HG02852 (cell line): ENCODE results near the gene PDP2.
A peak's percentile ranks its signal among the peaks of the same experiment; 100 is the strongest.

ENCODE experiments used
- ATAC-seq: cut with Tn5 transposase; IDR thresholded peaks from one replicate; pipeline ENCODE4 v1.9.1; 2021; ENCODE audit warnings: mild to moderate bottlenecking, moderate library complexity; ENCODE audit not compliant: unreplicated experiment

The PDP2 gene, protein sequence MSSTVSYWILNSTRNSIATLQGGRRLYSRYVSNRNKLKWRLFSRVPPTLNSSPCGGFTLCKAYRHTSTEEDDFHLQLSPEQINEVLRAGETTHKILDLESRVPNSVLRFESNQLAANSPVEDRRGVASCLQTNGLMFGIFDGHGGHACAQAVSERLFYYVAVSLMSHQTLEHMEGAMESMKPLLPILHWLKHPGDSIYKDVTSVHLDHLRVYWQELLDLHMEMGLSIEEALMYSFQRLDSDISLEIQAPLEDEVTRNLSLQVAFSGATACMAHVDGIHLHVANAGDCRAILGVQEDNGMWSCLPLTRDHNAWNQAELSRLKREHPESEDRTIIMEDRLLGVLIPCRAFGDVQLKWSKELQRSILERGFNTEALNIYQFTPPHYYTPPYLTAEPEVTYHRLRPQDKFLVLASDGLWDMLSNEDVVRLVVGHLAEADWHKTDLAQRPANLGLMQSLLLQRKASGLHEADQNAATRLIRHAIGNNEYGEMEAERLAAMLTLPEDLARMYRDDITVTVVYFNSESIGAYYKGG

DNA sequence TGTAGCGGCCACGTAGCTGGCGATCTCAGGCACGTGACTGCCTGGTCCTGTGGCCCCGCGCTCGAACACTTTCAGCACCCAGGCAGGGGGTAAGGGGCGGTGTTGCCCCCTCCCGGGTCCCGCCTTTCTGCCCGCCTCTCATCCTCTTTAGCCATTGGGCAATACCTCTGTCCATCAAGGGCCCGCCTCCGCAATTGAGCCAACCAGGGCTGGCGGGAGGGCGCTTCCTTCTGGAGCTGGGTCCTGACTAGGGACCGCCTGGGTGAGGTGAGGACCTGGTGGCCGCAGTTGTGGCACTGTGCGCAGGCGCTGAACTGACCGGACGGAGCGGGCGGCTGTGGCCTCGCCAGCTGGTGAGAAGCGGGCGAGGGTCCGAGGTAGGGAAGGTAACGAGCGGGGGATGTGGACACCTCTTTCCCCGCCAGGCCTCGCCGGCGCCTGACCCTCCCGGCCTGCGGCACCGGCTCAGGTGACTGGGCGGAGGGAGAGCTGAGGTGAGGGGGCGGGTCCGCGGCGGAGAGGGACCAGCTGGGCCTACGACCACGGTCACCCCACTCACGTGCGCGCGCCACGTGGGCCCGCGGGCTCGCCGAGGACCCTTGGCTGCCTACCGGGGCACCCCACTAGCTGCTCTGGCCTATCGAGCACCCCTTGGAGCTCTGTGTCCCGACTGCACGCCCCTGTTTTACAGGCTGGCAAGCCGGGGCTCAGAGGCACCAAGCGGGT, at the start of gene PDP2:
PDP2 (plus strand) TSS at position 228 of the 726 bp plus-strand sequence. CDS start 3,770 bp downstream, outside the sequence.
- ATAC-seq: peak; percentile 94

DNA sequence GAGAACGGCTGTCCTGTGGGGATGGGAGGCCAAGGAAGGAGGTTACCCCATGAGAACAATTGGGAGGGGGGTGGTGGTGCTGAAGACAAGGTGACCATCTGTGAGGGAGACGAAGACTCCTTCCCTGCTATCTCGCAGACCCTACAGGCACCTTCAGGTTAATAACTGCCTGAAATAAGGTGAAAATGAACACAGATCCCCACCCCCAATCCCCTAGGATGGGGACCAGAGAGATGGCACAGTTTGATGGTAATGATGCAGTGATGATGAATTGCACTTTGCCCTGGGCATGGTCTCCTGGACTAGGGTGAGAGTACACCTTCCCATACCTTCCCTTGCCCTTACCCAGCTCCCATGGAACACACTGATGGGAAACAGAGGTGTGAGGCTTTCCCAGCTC, 48.1 kb upstream of the PDP2 start:
- no peak for ATAC-seq

DNA sequence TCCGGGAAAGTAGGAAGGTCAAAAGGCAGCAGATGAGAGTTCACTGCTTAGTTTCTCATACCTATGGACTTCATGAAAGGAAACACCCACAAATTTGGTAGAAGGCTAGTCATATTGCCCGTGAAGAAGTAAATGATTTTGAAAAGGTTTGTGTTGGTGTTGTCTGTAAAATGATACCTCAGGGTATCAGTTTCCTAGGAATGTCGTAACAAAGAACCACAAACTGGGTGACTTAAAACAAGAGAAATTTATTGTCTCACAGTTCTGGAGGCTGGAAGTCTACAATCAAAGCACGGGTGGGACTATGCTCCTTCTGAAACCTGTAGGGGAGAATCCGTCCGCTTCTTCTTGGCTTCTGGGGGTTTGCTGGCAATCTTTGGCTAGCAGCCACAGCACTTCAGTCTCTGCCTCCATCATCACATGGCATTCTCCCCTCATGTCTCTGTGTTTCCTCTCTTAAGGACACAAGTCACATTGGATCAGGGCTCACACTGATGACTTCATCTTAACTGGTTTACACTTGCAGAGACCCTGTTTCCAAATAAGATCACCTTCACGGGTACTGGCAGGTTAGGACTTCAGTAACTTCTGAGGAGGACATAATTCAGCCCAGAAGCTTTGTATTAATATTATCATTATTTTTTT, 47.5 kb upstream of the PDP2 start:
- no peak for ATAC-seq

DNA sequence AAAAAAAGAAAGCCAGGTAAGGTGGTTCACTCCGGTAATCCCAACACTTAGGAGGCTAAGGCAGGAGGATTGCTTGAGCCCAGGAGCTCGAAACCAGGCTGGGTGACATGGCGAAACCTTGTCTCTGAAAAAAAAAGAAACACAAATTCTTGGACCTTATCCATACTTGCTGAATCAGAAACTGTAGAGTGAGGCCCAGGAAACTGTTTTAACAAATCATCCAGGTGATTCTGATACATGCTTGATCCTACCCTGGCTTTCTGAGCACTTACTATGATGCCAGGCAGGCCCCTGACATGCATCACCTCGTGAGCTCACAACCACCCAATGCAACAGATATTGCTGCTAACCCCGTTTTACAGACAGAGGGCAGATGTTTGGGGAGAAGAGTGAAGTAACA, 45.6 kb upstream of the PDP2 start:
- no peak for ATAC-seq

DNA sequence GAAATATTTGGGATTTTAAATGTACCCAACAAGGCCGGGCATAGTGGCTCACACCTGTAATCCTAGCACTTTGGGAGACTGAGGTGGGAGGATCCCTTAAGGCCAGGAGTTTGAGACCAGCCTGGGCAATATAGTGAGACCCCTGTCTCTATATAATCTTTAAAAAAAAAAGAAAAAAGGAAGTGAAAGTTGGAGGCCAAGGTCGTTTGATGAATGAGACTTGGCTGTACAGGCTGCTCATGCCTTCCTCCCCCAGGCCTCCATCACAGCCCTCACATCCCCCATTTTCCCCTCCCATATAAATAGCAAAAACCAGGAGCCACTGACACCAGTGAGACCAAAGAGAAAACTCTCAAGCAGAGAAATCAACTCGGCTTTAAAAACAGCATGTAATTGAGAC, 39.4 kb upstream of the PDP2 start:
- no peak for ATAC-seq

DNA sequence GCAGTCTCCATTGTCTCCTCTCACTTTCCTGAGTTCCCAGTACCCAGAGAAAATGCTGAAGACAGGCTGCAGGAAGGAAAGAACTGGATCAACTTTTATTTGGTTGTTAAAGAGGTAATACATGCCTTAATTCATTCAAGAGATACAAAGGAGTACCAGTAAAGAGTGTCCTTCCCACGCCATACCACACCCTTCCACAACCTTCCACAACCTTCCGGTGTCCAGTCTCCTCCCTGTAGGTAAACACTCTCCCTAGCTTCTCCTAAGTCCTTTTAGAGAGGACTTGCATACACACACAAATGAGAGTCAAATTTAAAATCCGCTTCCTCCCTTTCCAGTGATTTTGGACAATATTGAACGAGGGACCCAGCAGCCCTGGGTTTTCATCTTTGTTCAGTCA, 38.9 kb upstream of the PDP2 start:
- ATAC-seq: no peak

DNA sequence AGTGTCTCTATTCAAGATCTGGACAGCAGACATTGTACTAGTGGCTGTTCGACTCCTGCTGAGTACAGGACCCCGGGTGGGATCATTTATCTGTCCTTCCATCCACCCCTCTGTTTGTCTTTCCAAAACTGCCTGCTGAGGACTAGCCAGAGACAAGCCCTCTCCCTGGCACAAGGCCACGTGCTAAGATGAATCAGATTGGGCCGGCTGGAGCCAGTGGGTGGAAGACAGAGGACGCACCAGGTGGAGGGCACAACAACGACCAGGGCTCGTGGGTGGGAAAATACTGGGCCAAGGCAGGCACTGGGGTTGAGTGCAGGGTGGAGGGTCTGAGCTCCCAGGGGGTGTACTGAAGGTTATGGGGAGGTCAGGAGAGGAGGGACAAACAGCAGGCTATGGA, 37.5 kb upstream of the PDP2 start:
- ATAC-seq: no peak

DNA sequence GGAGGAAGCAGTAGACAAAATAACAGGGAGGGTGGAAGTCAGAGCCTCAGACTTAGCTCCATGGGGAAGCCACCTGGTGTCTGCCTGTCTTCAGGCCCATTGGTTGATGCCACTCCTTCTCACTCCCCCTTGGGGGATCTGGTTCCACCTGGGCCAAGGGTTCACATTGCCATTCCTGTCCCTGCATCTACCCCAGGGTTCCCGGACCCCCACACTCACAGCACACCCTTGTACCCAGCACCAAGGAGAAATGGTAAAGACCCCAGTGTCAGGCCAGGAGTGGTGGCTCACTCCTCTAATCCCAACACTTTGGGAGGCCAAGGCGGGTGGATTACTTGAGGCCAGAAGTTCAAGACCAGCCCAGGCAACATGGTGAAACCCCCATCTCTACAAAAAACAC, 37.1 kb upstream of the PDP2 start:
- ATAC-seq: no peak

DNA sequence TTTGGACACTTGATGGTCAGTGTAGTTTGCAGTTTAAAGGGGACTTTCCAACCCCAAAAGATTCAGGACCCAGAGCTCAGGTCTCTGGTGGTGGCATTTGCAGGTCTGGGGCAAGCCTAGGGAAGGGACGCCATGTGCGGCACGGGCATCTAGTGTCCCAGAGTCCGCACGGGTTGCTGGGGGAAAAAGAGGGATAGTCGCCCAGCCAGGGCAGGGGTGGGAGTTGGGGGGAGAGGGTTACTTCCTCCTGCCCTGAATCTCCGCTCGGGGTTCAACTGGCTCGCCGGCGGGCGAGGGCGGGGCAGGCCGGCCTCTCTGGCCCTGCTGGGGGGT, 36.3 kb upstream of the PDP2 start:
- ATAC-seq: no peak

DNA sequence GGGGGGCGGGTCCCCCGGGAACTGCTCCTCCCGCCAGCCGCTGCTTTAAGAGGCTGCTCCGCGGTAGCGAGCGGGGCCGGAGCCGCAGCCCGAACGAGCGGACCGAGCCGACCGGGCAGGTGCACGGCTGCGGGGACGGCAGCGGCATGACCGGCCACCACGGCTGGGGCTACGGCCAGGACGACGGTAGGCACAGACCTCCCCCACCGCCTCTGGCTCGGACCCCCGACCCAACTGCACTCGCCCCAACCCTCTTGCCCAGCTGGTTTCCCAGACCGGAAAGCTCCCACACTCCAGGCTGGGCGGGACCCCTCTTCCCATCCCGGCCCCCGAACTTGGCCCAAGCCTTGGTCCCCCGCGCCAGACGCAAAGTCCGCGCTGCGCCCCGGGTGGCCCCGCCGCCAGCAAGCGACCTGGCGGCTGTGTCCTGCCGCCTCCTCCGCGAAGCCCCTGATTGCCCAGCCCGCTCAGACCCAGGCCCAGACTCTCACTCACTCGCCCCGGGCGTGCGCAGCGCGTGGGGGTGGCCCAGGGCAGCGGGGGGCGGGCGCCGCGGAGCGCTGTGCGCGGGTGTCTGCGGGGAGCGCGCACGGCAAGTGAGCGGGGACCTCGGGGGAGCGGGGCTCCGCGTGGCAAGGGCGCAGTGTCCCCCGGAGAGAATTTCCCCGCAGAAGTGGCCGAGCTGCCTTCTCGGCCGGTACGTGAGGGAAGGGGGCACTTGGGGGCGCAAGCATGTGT, 35.8 kb upstream of the PDP2 start, which contains the start of gene CA7:
CA7 (plus strand) TSS at position 73 of the 738 bp plus-strand sequence; CDS start at position 147, 74 bp downstream.
- ATAC-seq: no peak

DNA sequence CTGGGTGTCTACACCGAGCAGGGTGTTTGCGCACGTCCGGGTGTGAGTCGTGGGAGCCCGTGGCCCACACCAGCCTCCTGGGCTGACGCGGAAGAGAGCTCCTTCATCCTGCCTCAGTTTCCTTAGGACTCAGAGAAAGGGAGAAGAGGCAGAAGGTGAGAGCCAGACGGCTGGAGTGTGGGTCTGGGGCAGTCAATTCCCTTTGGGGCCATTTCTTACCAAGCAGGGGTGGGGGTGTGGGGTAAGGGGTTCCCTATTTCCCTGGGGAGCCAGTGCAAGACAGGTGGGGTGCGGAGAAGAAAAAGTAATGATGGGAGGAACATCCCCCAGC, 35.3 kb upstream of the PDP2 start:
- no peak for ATAC-seq

DNA sequence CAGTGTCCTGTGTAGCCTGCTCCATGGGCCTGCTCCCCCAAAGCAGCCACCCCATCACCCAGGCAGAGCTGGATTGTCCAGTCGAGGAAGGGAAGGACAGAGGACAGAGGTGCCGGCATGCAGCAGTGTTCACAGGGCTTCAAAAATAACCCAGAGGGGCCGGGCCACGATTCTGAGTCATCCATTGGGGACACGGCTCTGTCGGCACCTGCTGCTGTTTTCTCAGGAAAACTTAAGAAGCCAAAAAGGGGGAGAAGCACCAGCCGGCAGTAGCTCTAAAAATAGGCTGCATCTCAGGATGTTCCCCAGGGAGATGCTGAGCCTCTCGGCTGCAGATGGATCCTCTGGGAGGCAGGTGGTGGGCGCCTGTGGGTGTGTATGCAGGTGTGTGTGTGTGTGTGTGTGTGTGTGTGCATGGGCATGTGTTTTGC, 34.5 kb upstream of the PDP2 start:
- ATAC-seq: no peak

DNA sequence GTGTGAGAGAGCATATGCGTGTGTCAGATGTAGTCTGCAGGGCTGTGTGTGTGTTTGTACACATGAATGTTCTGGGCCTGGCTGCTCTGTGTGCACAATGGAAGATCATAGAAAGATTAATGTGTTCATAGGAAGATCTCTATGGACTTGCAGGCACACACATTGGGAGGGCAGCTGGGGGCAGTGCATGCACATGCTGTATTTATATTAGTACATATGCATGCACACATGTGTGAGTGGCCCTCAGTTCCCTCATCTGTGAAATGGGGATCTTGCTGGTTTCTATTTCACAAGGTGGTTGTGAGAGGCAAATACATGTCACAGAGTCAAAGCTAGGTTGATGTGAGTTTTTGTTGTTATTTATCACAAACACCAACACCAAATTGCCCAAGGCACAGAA, 34.0 kb upstream of the PDP2 start:
- ATAC-seq: no peak

DNA sequence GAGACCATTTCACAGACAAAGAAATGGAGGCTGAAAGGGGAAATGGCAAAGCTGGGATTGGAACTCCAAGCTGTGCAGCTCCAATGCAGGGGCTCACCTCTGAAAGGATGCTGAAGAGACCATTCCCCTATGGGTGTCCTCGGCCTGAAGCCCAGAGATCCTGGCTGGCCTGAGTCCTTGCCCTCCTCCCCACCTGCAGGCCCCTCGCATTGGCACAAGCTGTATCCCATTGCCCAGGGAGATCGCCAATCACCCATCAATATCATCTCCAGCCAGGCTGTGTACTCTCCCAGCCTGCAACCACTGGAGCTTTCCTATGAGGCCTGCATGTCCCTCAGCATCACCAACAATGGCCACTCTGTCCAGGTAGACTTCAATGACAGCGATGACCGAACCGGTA, 33.5 kb upstream of the PDP2 start:
- no peak for ATAC-seq

DNA sequence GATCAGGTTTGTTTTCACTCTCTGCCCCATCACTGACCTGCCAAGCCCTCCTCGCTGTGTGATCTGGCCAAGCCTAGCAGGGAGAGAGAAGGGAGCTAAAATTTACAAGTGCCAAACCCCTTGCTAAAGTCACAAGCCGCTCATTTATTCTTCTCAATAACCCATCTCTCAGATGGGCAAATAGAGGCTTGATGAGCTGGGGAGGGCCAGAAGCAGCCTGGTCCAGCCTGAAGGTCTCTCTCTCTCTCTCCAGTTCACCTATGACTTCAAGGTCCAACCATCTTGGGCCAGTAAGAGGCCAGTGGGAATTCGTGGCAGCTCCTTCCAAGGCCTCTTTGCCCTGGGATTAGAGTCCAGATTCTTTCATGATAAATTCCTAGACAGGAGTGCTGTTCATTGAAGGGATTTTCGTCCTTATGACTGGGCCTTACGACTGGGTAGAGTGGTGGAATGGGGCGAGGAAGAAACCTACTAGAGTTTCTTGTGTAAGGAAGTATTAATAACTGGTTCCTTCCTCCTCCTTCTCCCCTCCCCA, 32.7 kb upstream of the PDP2 start:
- ATAC-seq: no peak

DNA sequence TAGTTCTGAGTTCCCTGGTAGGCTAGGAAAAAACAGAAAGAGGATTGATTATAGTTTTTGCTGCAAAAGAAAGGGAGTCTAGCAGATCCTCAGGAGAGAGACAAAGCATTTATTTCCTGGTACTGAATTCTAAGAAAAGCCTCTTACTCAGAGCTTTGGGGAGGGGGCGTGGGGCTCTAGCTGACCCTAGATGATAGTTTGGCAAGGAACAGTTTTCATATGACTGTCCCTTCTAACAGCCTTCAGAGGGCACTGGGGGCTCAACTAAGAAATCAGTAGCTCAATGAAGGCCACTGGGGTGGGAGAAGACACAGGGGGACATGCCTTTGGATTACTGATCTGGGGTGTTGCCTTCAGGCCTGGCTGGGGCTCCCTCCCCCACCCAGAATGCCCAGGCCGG, 32.1 kb upstream of the PDP2 start:
- ATAC-seq: no peak

DNA sequence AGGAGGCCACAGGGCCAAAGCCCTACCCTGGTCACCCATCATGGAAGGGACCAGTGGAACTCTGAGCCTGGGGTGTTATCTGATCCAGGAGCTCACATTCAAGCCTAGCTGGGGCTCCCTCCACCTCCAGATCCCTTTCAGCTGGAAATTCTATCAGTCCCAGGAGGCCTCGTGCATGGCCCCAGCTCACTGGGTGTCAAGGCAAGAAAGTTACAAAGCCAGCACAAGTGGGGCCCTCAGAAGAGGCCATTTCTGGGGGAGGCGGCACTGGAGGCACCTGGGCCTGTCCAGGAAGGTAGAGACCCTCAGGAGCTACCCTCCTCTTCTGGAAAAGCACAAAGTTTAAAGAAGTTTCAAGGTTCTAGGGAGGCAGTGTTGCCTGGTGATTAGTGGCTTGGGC, 31.3 kb upstream of the PDP2 start:
- no peak for ATAC-seq

DNA sequence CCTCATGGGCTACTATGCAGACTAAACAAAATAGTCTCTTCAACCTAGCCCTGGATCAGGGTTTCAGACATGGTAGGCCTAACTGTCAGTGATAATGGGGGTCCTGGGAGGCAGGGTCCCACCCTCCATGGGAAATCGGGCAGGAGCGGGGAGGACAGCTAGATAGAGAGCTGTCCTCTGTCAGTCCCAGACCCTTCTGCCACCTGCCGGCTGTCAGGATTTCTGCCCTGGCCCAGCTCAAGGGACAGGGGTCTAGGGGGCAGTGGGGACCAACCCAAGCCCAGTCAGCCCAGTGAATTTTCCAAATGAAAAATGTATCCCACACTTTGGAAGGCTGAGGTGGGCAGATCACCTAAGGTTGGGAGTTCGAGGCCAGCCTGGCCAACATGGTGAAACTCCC, 30.8 kb upstream of the PDP2 start:
- no peak for ATAC-seq

DNA sequence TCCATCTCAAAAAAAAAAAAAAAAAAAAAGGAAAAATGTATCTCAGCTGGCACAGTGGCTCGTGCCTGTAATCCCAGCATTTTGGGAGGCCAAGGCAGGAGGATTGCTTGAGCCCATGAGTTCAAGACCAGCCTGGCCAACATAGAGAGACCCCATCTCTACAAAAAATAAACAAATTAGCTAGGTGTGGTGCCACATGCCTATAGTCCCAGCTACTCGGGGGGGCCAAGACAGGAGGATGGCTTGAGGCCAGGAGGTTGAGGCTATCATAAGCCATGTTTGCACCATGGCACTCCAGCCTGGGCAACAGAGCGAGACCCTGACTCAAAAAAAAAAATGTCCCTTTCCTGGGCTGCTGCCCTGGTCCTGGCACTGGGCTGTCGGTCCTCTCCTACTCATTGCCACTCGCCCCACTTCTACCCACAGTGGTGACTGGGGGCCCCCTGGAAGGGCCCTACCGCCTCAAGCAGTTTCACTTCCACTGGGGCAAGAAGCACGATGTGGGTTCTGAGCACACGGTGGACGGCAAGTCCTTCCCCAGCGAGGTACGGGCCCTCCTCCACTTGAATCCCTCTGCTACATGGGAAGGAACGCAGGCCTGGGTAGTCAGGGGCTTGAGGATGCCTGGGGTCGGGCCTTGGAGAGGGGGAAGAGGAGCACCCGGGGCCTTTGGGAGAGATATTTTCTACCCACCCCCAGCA, 30.1 kb upstream of the PDP2 start:
- ATAC-seq: no peak
